Ectodermal cell (in vitro differentiated cells): ENCODE results near the gene PRRX1.

Experiments used
- H3K27ac ChIP-seq: 2 replicates; pipeline ENCODE4 v1.7.0; 2013; ENCODE audit warnings: mild to moderate bottlenecking, low read depth, low read length; ENCODE audit not compliant: insufficient read depth, poor library complexity, severe bottlenecking
- H3K27me3 ChIP-seq: 2 replicates; pipeline ENCODE4 v1.7.0; 2013; ENCODE audit warnings: mild to moderate bottlenecking, low read length; ENCODE audit not compliant: insufficient read depth, control insufficient read depth, poor library complexity, severe bottlenecking
- H3K36me3 ChIP-seq: one replicate; pipeline ENCODE4 v1.7.0; 2013; ENCODE audit warnings: low read length; ENCODE audit not compliant: control insufficient read depth, insufficient read depth
- H3K4me1 ChIP-seq: one replicate; pipeline ENCODE4 v1.7.0; 2013; ENCODE audit warnings: low read length; ENCODE audit not compliant: control insufficient read depth, insufficient read depth
- H3K4me3 ChIP-seq: 2 replicates; pipeline ENCODE4 v1.7.0; 2013; ENCODE audit warnings: low read depth, low read length, control low read depth; ENCODE audit not compliant: insufficient read depth
- H3K9me3 ChIP-seq: 2 replicates; pipeline ENCODE4 v1.7.0; 2013; ENCODE audit warnings: mild to moderate bottlenecking, low read length, moderate library complexity; ENCODE audit not compliant: control insufficient read depth
- WGBS, 2 experiments: methylation state at CpG; one replicate each; pipeline ENCODE4 v1.1.7; 2013; ENCODE audit warnings: missing lambda C conversion rate in 2 of 2; 5-methylcytosine and 5-hydroxymethylcytosine counted together

Gene PRRX1

GRCh38 chr1:170674239-170674638, 10.3 kb downstream of the PRRX1 start:
- Histone ChIP-seq H3K4me3 (no peak overlapping the region), H3K4me1 (peaks cover 6% of the 10 kb centered on the region), H3K36me3 (no peaks in the 10 kb centered on the region), H3K27me3 (peaks cover 30% of the 10 kb centered on the region), H3K27ac (no peak overlapping the region), H3K9me3 (no peaks in the 10 kb centered on the region)
- WGBS, 2 experiments, result 88% methylated on average over 3 of the region's 3 CpGs

DNA sequence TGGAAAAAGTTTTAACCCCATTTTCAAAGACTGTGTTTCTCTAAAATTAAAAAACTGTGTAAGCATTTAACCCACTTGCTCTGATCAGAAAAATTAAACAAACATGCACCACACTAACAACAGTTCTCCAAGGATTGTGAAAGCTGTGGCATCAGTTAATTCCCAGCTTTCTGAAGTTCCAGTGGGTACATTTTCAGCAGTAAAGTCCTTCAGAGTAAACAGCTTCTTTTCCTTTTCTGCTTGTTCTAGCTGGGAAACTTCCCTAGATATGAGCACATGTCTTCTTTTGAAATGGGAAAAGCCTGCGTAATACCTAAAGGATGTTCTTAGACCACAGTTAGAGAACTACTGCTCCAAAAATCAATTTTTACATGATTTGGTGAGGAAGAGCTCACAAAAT, 11.1 kb downstream of the PRRX1 start:
- Histone ChIP-seq H3K27me3 (peaks cover 22% of the 10 kb centered on the region), H3K4me1 (peaks cover 6% of the 10 kb centered on the region), H3K9me3 (no peaks in the 10 kb centered on the region), H3K4me3 (no peak overlapping the region), H3K27ac (no peak overlapping the region), H3K36me3 (no peaks in the 10 kb centered on the region)
- WGBS, 2 experiments, result 95 to 100% methylated on average over 1 of the region's 1 CpG

DNA sequence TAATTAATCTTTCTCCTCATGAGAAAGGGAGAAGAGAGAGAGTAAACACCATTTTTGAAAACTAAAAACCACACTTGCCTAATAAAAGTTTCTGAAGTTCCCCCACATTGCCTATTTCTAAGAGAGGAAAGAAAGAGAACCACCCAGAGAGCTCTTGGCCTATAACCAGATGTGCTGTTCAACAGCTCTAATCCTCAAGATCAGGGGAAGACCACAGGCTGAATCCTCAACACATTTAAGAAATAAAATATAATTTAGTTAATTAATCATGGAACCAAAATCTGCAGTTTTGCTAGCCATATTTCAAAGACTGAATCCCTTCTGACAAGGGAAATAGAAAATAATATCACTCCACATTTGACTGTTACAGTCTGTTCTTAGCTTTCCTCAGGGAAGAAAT, 11.9 kb downstream of the PRRX1 start:
- no peaks in the 10 kb centered on the region for H3K36me3 ChIP-seq
- no peak overlapping the region for H3K27ac ChIP-seq
- no peaks in the 10 kb centered on the region for H3K9me3 ChIP-seq
- peaks cover 13% of the 10 kb centered on the region for H3K27me3 ChIP-seq
- peaks cover 4% of the 10 kb centered on the region for H3K4me1 ChIP-seq
- no peak overlapping the region for H3K4me3 ChIP-seq

DNA sequence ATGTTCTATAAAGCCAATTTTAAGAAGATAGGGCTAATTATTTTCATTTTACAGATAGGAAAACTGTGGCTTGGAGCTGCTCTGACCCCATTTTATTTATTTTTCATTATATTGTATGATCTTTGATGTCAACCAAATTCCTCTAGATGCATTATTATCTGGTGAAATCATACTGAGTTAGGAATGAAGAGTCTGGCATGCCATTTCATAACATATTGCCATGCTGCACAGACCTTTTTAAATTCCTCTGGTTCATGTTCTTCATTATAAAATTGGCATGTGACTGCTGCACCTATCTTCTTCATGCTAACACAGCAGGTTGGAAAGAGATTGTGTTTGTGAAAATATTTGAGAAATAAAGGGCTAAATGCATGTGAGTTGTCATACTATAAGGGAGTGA, 12.7 kb downstream of the PRRX1 start:
- H3K4me1 ChIP-seq, result no peaks in the 10 kb centered on the region
- H3K9me3 ChIP-seq, result no peaks in the 10 kb centered on the region
- H3K36me3 ChIP-seq, result no peaks in the 10 kb centered on the region
- no peak overlapping the region for H3K4me3 ChIP-seq
- peaks cover 6% of the 10 kb centered on the region for H3K27me3 ChIP-seq
- no peak overlapping the region for H3K27ac ChIP-seq

DNA sequence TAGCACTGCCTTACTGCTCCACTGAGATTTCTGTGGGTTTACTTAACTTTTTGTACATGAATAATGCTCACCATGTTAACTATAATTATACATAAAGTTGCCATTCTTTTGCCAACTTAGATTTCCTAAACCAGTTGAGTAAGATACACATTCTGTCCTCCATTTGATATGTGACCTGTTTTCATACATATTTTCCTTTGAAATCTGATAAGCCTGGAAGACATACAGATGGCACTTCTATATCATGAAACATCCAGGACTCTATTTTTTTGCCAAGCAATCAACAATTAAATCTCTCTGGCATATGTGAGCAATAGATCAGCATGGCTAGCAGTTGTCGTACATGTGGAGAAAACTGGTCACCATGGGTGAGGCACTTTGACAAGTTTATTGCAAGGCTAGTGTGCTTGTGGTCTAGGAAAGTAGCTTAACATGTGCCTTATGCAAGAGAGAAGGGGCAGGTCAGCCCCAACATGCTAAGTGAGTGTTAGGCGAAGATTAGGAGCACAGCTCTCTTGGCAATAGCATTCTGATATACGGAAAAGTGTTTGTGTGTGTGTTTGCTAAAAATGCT, 14.2 kb downstream of the PRRX1 start:
- 95 to 99% methylated on average over 3 of the region's 3 CpGs for WGBS, 2 experiments
- H3K9me3 ChIP-seq, result no peaks in the 10 kb centered on the region

GRCh38 chr1:170680428-170680827, 16.5 kb downstream of the PRRX1 start:
- Histone ChIP-seq H3K36me3 (no peaks in the 10 kb centered on the region), H3K4me1 (no peaks in the 10 kb centered on the region), H3K4me3 (no peak overlapping the region), H3K9me3 (no peaks in the 10 kb centered on the region), H3K27ac (no peak overlapping the region), H3K27me3 (no peaks in the 10 kb centered on the region)
- 93 to 97% methylated on average over 2 to 3 of the region's 3 CpGs for WGBS, 2 experiments

More for the DNA sequence above, 14.2 kb downstream of the PRRX1 start:
- Histone ChIP-seq H3K27me3 (no peaks in the 10 kb centered on the region), H3K36me3 (no peaks in the 10 kb centered on the region), H3K4me1 (no peaks in the 10 kb centered on the region), H3K4me3 (no peak overlapping the region), H3K27ac (no peak overlapping the region)

GRCh38 chr1:170682169-170682568, 18.2 kb downstream of the PRRX1 start:
- no peak overlapping the region for H3K4me3 ChIP-seq
- 100% methylated on average over 1 of the region's 1 CpG; no CpG with 5 or more reads in 1 of the 2 experiments for WGBS, 2 experiments
- no peak overlapping the region for H3K27ac ChIP-seq
- no peaks in the 10 kb centered on the region for H3K4me1 ChIP-seq
- H3K27me3 ChIP-seq, result no peaks in the 10 kb centered on the region
- no peaks in the 10 kb centered on the region for H3K9me3 ChIP-seq
- no peaks in the 10 kb centered on the region for H3K36me3 ChIP-seq

DNA sequence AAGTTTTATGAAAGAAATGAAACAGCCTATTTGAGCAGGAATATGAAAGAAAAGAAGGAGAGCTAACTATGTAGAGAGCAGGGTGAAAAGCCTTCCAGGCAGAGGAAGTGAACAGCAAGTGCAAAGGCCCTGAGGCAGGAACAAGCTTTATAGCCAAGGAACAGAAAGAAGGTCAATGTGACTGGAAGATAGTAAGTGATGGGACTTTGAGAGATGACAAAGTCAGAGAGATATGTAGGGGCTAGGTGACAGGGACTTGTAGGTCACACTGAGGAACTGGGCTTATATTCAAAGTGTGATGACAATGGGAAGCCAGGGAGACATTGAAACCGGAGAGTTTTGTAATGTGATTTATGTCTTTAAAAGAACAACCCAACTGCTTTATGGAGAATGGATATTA, 18.9 kb downstream of the PRRX1 start:
- H3K27me3 ChIP-seq, result no peaks in the 10 kb centered on the region
- no peaks in the 10 kb centered on the region for H3K36me3 ChIP-seq
- no peaks in the 10 kb centered on the region for H3K9me3 ChIP-seq
- H3K27ac ChIP-seq, result no peak overlapping the region
- WGBS, 2 experiments, result 92 to 96% methylated on average over 1 of the region's 1 CpG
- H3K4me1 ChIP-seq, result no peaks in the 10 kb centered on the region
- H3K4me3 ChIP-seq, result no peak overlapping the region

- Histone ChIP-seq H3K4me1 (no peaks in the 10 kb centered on the region), H3K36me3 (no peaks in the 10 kb centered on the region), H3K27ac (no peak overlapping the region), H3K9me3 (no peaks in the 10 kb centered on the region), H3K4me3 (no peak overlapping the region), H3K27me3 (no peaks in the 10 kb centered on the region)
- 91 to 92% methylated on average over 4 of the region's 4 CpGs for WGBS, 2 experiments
These were observed 21.2 kb downstream of the PRRX1 start for GRCh38 chr1:170685166-170685565.

DNA sequence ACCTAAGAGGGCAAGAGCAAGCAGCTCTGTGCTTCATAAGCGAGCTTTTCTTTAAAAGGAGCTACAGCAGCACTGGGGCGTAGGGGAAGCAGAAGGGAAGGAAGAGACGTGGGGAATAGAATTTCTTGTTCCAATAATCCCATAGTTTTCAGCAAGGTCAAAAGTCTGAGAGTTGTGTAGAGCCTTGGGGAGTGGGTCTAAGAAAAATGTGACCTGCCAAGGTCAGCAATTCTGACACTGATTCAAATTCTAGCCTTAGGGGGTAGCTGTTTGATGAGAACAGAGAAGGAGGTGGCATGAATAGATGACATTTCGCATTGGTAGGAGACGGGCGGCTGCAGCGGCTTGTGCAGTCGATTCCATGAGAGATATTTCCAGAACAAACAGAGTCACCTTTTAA, 22.4 kb downstream of the PRRX1 start:
- Histone ChIP-seq H3K4me3 (no peak overlapping the region), H3K27me3 (no peaks in the 10 kb centered on the region), H3K36me3 (no peaks in the 10 kb centered on the region), H3K9me3 (no peaks in the 10 kb centered on the region), H3K27ac (no peak overlapping the region), H3K4me1 (no peaks in the 10 kb centered on the region)
- WGBS, 2 experiments, result 81 to 90% methylated on average over 8 of the region's 8 CpGs

GRCh38 chr1:170687621-170688020, 23.7 kb downstream of the PRRX1 start:
- 78 to 92% methylated on average over 2 to 4 of the region's 4 CpGs for WGBS, 2 experiments
- H3K36me3 ChIP-seq, result no peaks in the 10 kb centered on the region
- H3K27ac ChIP-seq, result no peak overlapping the region
- H3K27me3 ChIP-seq, result no peaks in the 10 kb centered on the region
- H3K9me3 ChIP-seq, result no peaks in the 10 kb centered on the region
- H3K4me3 ChIP-seq, result no peak overlapping the region
- no peaks in the 10 kb centered on the region for H3K4me1 ChIP-seq
